WTC11 (cell line): ENCODE results near the gene TRIP10. TPM values are rescaled to one million over a fixed set of nuclear protein-coding genes. Genes with fewer than 3 reads are reported as not detected.
A peak's percentile ranks its signal among the peaks of the same experiment; 100 is the strongest.
"Not testable (repeated sequence)": the region's sequence is repeated elsewhere in the genome, so short reads cannot be mapped to it uniquely, and the experiment has no call there.

Source experiments
- ATAC-seq: fragments of 200-7000 bp; cut with Tn5 transposase; 2 replicates; pipeline ENCODE4 v1.10.0; 2021; ENCODE audit warnings: mild to moderate bottlenecking, moderate library complexity
- CTCF ChIA-PET: fragments of 300-600 bp; sonication (Branson Sonifier 250); formaldehyde crosslinking; loops from one replicate; lab custom pipeline; 2021; ENCODE audit warnings: antibody characterized with exemption; lab: Charles Lee
- POLR2A ChIA-PET: fragments of 350-600 bp; sonication (Branson Sonifier 250); formaldehyde crosslinking; loops from one replicate; lab custom pipeline; 2021; ENCODE audit warnings: antibody characterized with exemption; lab: Charles Lee
- DNase-seq: peaks from one replicate; pipeline ENCODE4 v3.0.0; 2021; ENCODE audit warnings: low spot score
- H3K27ac Mint-ChIP-seq: 2 replicates; pipeline ENCODE4 v1.8.0; 2021; ENCODE audit warnings: mixed read lengths
- H3K27me3 Mint-ChIP-seq: 2 replicates; pipeline ENCODE4 v1.8.0; 2021; ENCODE audit warnings: low read depth, mild to moderate bottlenecking, moderate library complexity, mixed read lengths
- H3K36me3 Mint-ChIP-seq: 2 replicates; pipeline ENCODE4 v1.8.0; 2021; ENCODE audit warnings: mixed read lengths
- H3K4me1 Mint-ChIP-seq: 2 replicates; pipeline ENCODE4 v1.8.0; 2022; ENCODE audit warnings: mixed read lengths
- H3K4me3 Mint-ChIP-seq: 2 replicates; pipeline ENCODE4 v1.8.0; 2021; ENCODE audit warnings: mild to moderate bottlenecking, moderate library complexity, mixed read lengths
- H3K9me3 Mint-ChIP-seq: 2 replicates; pipeline ENCODE4 v1.8.0; 2021; ENCODE audit warnings: mixed read lengths
- AFF4 ChIP-seq: sonication (generic); formaldehyde crosslinking; IDR thresholded peaks from 2 replicates; pipeline ENCODE4 v1.8.1; 2023; ENCODE audit warnings: mild to moderate bottlenecking, missing genetic modification reagents, borderline replicate concordance
- CTCF ChIP-seq: fragments of 200-600 bp; IDR thresholded peaks from 2 replicates; pipeline ENCODE4 v1.8.0; 2022; ENCODE audit warnings: antibody characterized with exemption
- ESRRA ChIP-seq: sonication (generic); formaldehyde crosslinking; IDR thresholded peaks from 2 replicates; pipeline ENCODE4 v1.8.1; 2022; ENCODE audit warnings: mild to moderate bottlenecking, missing genetic modification reagents, borderline replicate concordance
- GTF2I ChIP-seq: fragments of 250-450 bp; sonication (Bioruptor Pico); conservative IDR thresholded peaks from 2 replicates; pipeline ENCODE4 v1.4.0; 2021; ENCODE audit warnings: mild to moderate bottlenecking
- ZNF232 ChIP-seq: sonication (generic); formaldehyde crosslinking; IDR thresholded peaks from 2 replicates; pipeline ENCODE4 v1.8.0; 2022; ENCODE audit warnings: mild to moderate bottlenecking, missing genetic modification reagents
- total RNA-seq: library from RNA; stranded (reverse); gene quantifications from 3 replicates; pipeline ENCODE4 v1.2.3, GENCODE V29; 2021
- TF ChIP-seq, protein P1 (sequence below): sonication (generic); formaldehyde crosslinking; IDR thresholded peaks from 2 replicates; pipeline ENCODE4 v1.8.1; 2022; ENCODE audit warnings: missing genetic modification reagents, borderline replicate concordance
- TF ChIP-seq, protein P2 (sequence below): sonication (generic); formaldehyde crosslinking; IDR thresholded peaks from 2 replicates; pipeline ENCODE4 v1.8.1; 2022; ENCODE audit warnings: mild to moderate bottlenecking, moderate library complexity, missing genetic modification reagents
- TF ChIP-seq, protein P3 (sequence below): sonication (generic); formaldehyde crosslinking; IDR thresholded peaks from 2 replicates; pipeline ENCODE4 v1.8.1; 2023; ENCODE audit warnings: mild to moderate bottlenecking, missing genetic modification reagents
- TF ChIP-seq, protein P4 (sequence below): sonication (generic); formaldehyde crosslinking; IDR thresholded peaks from 2 replicates; pipeline ENCODE4 v1.8.0; 2022; ENCODE audit warnings: mild to moderate bottlenecking, missing genetic modification reagents

The TRIP10 gene
- total RNA-seq, 1 experiment from 2014 or later, result 76.6 TPM

GRCh38 chr19:6769006-6769619, 29.6 kb downstream of the TRIP10 start:
- peak; percentile 45 for DNase-seq
- H3K4me1 Mint-ChIP-seq, result peaks cover 23% of the 10 kb centered on the region
- no peaks in the 10 kb centered on the region for H3K9me3 Mint-ChIP-seq

GRCh38 chr19:6771648-6772027, 32.2 kb downstream of the TRIP10 start:
- ChIA-PET CTCF (interaction anchor here (0.6 to 3.5 kb wide), 7 partner anchors 18 to 502 kb away, joined by 3 to 26 read pairs (median 6); partner anchors contain the start of gene GPR108), POLR2A (interaction anchor here (0.5 kb wide), 1 partner anchor 1008 kb away, joined by 4 read pairs; no protein-coding TSS in a partner anchor)
- TF ChIP-seq, protein P1, sequence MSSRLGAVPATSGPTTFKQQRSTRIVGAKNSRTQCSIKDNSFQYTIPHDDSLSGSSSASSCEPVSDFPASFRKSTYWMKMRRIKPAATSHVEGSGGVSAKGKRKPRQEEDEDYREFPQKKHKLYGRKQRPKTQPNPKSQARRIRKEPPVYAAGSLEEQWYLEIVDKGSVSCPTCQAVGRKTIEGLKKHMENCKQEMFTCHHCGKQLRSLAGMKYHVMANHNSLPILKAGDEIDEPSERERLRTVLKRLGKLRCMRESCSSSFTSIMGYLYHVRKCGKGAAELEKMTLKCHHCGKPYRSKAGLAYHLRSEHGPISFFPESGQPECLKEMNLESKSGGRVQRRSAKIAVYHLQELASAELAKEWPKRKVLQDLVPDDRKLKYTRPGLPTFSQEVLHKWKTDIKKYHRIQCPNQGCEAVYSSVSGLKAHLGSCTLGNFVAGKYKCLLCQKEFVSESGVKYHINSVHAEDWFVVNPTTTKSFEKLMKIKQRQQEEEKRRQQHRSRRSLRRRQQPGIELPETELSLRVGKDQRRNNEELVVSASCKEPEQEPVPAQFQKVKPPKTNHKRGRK (CRISPR knock-in tag), result 0 out of 2 replicates have a peak, but pooled peaks have one; percentile 18
- H3K4me1 Mint-ChIP-seq, DNase-seq, H3K36me3 Mint-ChIP-seq, H3K27ac Mint-ChIP-seq, ATAC-seq, H3K4me3 Mint-ChIP-seq, H3K27me3 Mint-ChIP-seq: not testable (repeated sequence)
- peaks cover 15% of the 10 kb centered on the region for H3K9me3 Mint-ChIP-seq

More at GRCh38 chr19:6769006-6769619, 29.6 kb downstream of the TRIP10 start:
- H3K36me3 Mint-ChIP-seq, result no peaks in the 10 kb centered on the region
- ChIA-PET CTCF (interaction anchor here (0.6 to 4.0 kb wide), 10 partner anchors 12 to 330 kb away, joined by 3 to 36 read pairs (median 8); partner anchors contain the start of gene GPR108), POLR2A (interaction anchor here (4.5 kb wide), 1 partner anchor 16 kb away, joined by 40 read pairs; no protein-coding TSS in a partner anchor)
- peak overlapping the region; percentile 8; the same call in 1 of the 2 replicates for H3K4me3 Mint-ChIP-seq
- no peak overlapping the region; the same call in 1 of the 2 replicates for H3K27ac Mint-ChIP-seq
- H3K27me3 Mint-ChIP-seq, result no peaks in the 10 kb centered on the region; the same call in 1 of the 2 replicates
- TF ChIP-seq ZNF232 (no peak), CTCF (peak; percentile 52; the same call in 1 of the 2 replicates)
- no peak for ATAC-seq

GRCh38 chr19:6772028-6772865, 32.8 kb downstream of the TRIP10 start, which contains the start of gene VAV1:
Gene VAV1, plus strand, starts transcription at chr19:6772708. Its CDS starts 100 bp downstream, at chr19:6772808.
- peak; percentile 30 for DNase-seq
- peaks cover 6% of the 10 kb centered on the region; the same call in 1 of the 2 replicates for H3K4me1 Mint-ChIP-seq
- ChIA-PET POLR2A (interaction anchor here (0.5 kb wide), 1 partner anchor 1009 kb away, joined by 4 read pairs; no protein-coding TSS in a partner anchor), CTCF (interaction anchor here (0.6 to 3.5 kb wide), 10 partner anchors 19 to 311 kb away, joined by 3 to 26 read pairs (median 4); partner anchors contain the start of gene GPR108)
- H3K27me3 Mint-ChIP-seq, result no peaks in the 10 kb centered on the region; the same call in 1 of the 2 replicates
- no peak within 1 kb of the TSS for H3K4me3 Mint-ChIP-seq
- TF ChIP-seq GTF2I, result peak; percentile 52; the same call in 1 of the 2 replicates
- TF ChIP-seq, protein P2, sequence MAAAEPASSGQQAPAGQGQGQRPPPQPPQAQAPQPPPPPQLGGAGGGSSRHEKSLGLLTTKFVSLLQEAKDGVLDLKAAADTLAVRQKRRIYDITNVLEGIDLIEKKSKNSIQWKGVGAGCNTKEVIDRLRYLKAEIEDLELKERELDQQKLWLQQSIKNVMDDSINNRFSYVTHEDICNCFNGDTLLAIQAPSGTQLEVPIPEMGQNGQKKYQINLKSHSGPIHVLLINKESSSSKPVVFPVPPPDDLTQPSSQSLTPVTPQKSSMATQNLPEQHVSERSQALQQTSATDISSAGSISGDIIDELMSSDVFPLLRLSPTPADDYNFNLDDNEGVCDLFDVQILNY (CRISPR knock-in tag), result no peak
- H3K9me3 Mint-ChIP-seq, result peaks cover 18% of the 10 kb centered on the region
- peaks cover 6% of the 10 kb centered on the region; the same call in 1 of the 2 replicates for H3K36me3 Mint-ChIP-seq
- H3K27ac Mint-ChIP-seq, result no peak within 1 kb of the TSS
- no peak for ATAC-seq

DNA sequence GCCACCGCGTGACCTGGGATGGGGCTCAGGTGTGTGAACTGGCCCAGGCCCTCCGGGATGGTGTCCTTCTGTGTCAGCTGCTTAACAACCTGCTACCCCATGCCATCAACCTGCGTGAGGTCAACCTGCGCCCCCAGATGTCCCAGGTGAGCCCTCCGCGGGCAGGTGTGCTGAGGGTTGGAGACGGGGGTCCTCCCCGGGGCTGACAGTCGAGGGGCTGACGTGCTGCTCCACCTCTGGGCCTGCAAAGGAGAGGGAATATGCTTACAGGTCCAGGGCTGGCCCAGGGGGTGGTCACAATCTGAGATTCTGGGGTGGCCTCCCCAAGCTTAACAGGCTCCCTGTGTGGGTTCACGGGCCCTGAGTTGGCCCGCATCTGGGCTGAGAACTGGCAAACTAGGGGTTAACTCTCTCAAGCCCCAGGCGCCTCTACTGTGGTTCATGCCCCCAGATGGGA, 33.4 kb downstream of the TRIP10 start:
- DNase-seq (no peak), ATAC-seq (no peak)
- H3K4me1 Mint-ChIP-seq, result peaks cover 6% of the 10 kb centered on the region; the same call in 1 of the 2 replicates
- no peaks in the 10 kb centered on the region; the same call in 1 of the 2 replicates for H3K27me3 Mint-ChIP-seq
- H3K4me3 Mint-ChIP-seq, result no peak overlapping the region
- ChIA-PET CTCF (interaction anchor here (0.6 to 3.5 kb wide), 10 partner anchors 20 to 312 kb away, joined by 3 to 26 read pairs (median 4); partner anchors contain the start of gene GPR108), POLR2A (no interaction called here)
- H3K27ac Mint-ChIP-seq, result no peak overlapping the region
- peaks cover 6% of the 10 kb centered on the region; the same call in 1 of the 2 replicates for H3K36me3 Mint-ChIP-seq
- peaks cover 21% of the 10 kb centered on the region for H3K9me3 Mint-ChIP-seq
- TF ChIP-seq, protein P3, sequence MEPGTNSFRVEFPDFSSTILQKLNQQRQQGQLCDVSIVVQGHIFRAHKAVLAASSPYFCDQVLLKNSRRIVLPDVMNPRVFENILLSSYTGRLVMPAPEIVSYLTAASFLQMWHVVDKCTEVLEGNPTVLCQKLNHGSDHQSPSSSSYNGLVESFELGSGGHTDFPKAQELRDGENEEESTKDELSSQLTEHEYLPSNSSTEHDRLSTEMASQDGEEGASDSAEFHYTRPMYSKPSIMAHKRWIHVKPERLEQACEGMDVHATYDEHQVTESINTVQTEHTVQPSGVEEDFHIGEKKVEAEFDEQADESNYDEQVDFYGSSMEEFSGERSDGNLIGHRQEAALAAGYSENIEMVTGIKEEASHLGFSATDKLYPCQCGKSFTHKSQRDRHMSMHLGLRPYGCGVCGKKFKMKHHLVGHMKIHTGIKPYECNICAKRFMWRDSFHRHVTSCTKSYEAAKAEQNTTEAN, result no peak
- TF ChIP-seq ESRRA (CRISPR knock-in tag) (no peak), AFF4 (CRISPR knock-in tag) (no peak)
- TF ChIP-seq, protein P4, sequence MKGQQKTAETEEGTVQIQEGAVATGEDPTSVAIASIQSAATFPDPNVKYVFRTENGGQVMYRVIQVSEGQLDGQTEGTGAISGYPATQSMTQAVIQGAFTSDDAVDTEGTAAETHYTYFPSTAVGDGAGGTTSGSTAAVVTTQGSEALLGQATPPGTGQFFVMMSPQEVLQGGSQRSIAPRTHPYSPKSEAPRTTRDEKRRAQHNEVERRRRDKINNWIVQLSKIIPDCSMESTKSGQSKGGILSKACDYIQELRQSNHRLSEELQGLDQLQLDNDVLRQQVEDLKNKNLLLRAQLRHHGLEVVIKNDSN (CRISPR knock-in tag), result no peak
